Urinary bladder (tissue), 4 donors: ENCODE data around the gene SLC25A41. TPM values are rescaled to one million over a fixed set of nuclear protein-coding genes. Genes with fewer than 3 reads are reported as not detected.

Experiments used
- DNase-seq: peaks from one replicate; pipeline ENCODE4 v3.0.0-alpha.2; 2015; ENCODE audit errors: extremely low spot score
- H3K27ac ChIP-seq: one replicate; pipeline ENCODE4 v1.5.1; 2013; ENCODE audit warnings: low read depth, mild to moderate bottlenecking, moderate library complexity
- H3K36me3 ChIP-seq: one replicate; pipeline ENCODE4 v1.6.1; 2013; ENCODE audit warnings: mild to moderate bottlenecking, moderate library complexity; ENCODE audit not compliant: insufficient read depth
- H3K4me1 ChIP-seq: one replicate; pipeline ENCODE4 v1.6.1; 2013; ENCODE audit warnings: mild to moderate bottlenecking, moderate library complexity; ENCODE audit not compliant: insufficient read depth
- H3K4me3 ChIP-seq: one replicate; pipeline ENCODE4 v1.5.1; 2013; ENCODE audit warnings: low read depth, low read length
- WGBS: extraction: QIAGEN DNeasy Blood & Tissue Kit; methylation state at CpG from one replicate; pipeline ENCODE4 v1.1.7; 2013; 5-methylcytosine and 5-hydroxymethylcytosine counted together
- polyA plus RNA-seq: library from polyadenylated mRNA; stranded (reverse); fragments of 200-250 nt; gene quantifications from one replicate; pipeline ENCODE4 v1.2.3, GENCODE V29; 2013
- total RNA-seq: library from RNA; depleted of rRNA; stranded (reverse); fragments of >200 nt; gene quantifications from one replicate; pipeline ENCODE4 v1.2.3, GENCODE V29; 2014
- donor health status: healthy with polysubstance abuse.
- donor health status: healthy.

The SLC25A41 gene
- total and polyA plus RNA-seq, 2 donors, result 1.0 TPM; not detected in 1

DNA sequence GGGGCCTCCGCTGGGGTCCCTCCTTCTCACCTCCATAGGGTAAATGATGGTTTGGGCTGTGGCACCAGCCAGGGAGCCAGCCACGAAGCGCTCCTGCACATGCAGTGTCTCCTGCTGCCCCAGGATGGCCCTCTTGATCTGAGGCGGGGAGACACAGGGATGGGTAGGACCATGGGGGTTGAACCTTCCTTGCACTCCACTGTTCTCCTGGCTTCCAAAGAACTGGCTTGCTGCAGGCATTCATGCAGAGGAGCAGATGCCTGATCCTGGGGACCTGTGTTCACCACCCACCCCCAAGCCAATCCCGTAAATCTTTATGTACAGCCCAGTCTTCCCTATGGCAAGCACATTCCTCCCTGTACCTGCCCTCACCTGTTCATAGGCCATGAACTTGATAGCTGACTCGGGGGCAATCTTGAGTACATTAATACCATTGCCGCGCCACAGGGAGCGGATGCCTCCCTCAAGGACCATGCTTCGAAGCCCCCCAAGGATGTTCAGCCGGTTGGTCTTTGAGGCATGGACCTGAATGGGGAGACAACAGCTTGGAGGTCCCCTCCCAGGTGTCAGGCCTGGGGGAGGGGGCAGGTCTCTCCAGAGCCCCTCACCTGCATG, 20.5 kb upstream of the SLC25A41 start:
- 98% methylated on average over 11 of the region's 11 CpGs for WGBS
- H3K4me3 ChIP-seq, result no peak overlapping the region
- H3K27ac ChIP-seq, result no peak overlapping the region
- no peaks in the 10 kb centered on the region for H3K36me3 ChIP-seq
- H3K4me1 ChIP-seq, result no peaks in the 10 kb centered on the region
- DNase-seq, result no peak

DNA sequence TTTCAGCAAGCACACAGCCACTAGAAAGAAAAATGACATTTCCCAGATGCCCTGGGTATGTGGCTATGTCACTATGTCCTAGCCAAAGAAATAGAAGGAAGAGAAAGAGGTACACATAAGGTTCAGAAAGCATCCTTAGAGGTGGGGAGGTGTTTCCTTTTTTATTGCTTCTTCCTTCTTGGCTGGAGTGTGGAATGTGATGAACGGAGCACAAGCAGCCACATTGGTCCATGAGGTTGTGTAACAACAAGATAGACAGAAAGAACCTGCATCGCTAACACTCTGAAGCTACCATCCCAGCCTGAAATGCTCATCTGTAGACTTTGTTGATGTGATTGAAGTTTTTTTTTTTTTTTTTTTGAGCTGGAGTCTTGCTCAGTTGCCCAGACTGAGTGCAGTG, 19.3 kb upstream of the SLC25A41 start:
- 99% methylated on average over 2 of the region's 2 CpGs for WGBS
- no peaks in the 10 kb centered on the region for H3K4me1 ChIP-seq
- no peaks in the 10 kb centered on the region for H3K36me3 ChIP-seq
- no peak overlapping the region for H3K27ac ChIP-seq
- DNase-seq, result no peak
- H3K4me3 ChIP-seq, result no peak overlapping the region

DNA sequence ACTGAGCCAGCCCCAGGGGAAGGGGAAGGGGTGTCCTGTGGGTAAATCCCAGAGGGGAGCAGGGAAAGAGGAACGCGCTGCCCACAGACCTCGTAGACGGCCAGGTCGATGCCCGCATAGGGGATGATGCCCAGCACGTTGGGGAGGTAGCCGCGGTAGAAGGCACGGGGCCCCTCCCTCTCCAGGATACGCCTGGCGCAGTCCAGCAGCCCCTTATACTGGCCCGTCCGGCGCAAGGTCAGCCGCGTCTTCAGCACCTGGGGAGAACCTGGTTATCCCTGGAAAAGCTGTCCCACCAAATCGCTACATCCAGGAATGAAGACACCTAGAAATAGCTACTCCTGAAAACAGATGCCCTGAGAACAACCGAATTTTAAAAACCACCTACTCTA, 18.7 kb upstream of the SLC25A41 start:
- 96% methylated on average over 19 of the region's 19 CpGs for WGBS
- DNase-seq, result no peak
- Histone ChIP-seq H3K27ac (no peak overlapping the region), H3K4me1 (no peaks in the 10 kb centered on the region), H3K4me3 (no peak overlapping the region), H3K36me3 (no peaks in the 10 kb centered on the region)

DNA sequence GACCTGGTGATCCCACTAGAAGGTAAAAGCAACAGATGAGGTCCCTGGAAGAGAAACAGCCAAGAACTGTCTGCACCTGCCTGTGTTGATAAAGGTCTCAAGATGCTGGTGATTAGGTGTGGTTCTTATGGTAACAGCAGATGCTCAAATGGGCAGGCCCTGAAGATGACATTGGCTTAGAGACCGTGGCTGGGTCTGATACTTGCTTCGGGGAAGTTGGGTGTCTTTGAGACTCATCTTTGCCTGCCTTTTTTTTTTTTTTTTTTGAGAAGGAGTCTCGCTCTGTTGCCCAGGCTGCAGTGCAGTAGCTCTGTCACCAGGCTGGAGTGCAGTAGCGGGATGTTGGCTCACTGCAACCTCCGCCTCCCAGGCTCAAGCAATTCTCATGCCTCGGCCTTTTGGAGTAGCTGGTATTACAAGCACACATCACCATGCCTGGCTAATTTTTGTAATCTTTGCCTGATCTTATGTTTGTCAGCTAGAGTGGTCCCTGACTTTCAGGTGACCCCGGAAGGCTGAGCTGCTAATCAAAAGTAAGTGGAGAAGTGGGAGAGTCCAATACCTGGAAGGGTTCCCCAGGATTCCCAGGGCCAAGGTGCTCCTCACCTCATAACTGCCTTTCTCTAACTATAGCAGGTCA, 18.1 kb upstream of the SLC25A41 start:
- no peak for DNase-seq
- peaks cover under 1% of the 10 kb centered on the region for H3K36me3 ChIP-seq
- no peak overlapping the region for H3K4me3 ChIP-seq
- WGBS, result 94% methylated on average over 7 of the region's 7 CpGs
- H3K4me1 ChIP-seq, result no peaks in the 10 kb centered on the region
- H3K27ac ChIP-seq, result no peak overlapping the region

DNA sequence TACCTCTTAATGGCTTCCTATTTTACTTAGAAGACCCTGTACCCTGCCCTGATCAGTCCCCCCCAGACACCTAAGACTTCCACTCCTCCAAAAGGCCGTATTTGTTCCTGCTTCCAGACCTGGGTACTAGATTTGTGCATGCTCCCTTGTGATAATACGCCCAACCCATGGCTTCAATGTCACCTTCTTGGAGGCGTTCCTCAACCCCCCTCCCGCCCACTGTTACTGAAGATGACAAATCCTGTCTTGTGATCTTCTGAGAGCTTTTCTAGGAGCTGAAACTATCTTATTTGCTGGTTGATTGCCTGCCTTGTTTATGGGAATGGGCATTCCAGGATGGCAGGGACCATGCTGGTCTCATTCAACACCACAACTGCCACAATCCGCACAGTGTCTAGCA, 16.6 kb upstream of the SLC25A41 start:
- no peak for DNase-seq
- WGBS, result 96% methylated on average over 5 of the region's 5 CpGs
- Histone ChIP-seq H3K4me3 (no peak overlapping the region), H3K4me1 (no peaks in the 10 kb centered on the region), H3K27ac (no peak overlapping the region), H3K36me3 (peaks cover 2% of the 10 kb centered on the region)

DNA sequence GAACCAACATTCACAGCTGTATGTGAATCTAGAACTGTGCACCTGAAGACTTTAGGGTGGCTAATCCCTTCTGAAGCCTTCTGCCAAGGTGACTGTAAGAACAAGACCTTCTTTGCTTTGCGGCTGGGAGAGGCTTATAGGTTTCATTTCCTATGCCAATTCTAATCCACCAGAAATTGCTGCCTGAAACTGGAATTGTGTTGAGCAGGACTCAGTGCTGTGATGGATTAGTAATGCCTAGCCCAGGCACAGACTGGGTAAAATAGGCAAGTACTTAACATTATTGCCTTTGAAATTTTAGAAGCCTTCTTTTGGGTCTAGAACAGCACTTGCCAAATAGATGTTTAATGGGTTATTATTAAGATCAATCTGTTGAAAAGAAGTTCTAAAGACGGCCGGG, 14.5 kb upstream of the SLC25A41 start:
- Histone ChIP-seq H3K4me3 (no peak overlapping the region), H3K36me3 (peaks cover 2% of the 10 kb centered on the region), H3K27ac (no peak overlapping the region), H3K4me1 (no peaks in the 10 kb centered on the region)
- WGBS, result 86% methylated on average over 3 of the region's 3 CpGs
- no peak for DNase-seq

DNA sequence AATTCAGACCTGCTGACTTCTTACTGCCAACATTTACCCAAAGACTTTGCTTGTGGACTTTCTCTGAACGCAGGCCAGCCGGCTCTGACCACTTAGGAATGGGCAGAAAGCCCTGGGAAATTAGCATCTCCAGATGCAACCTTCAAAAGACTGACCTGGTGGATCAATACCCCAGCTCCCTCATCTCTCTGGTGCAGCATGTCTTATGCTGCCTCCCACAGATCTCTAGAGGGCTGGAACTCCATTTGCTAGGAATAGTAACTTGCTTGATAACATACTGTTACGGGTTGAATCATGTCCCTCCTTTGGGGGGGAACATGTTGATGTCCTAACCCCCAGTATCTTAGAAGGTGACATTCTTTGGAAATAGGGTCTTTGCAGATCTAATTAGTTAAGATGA, 12.9 kb upstream of the SLC25A41 start:
- Histone ChIP-seq H3K4me1 (no peaks in the 10 kb centered on the region), H3K27ac (no peak overlapping the region), H3K4me3 (no peak overlapping the region), H3K36me3 (peaks cover 2% of the 10 kb centered on the region)
- no peak for DNase-seq
- WGBS, result 94% methylated on average over 3 of the region's 3 CpGs

DNA sequence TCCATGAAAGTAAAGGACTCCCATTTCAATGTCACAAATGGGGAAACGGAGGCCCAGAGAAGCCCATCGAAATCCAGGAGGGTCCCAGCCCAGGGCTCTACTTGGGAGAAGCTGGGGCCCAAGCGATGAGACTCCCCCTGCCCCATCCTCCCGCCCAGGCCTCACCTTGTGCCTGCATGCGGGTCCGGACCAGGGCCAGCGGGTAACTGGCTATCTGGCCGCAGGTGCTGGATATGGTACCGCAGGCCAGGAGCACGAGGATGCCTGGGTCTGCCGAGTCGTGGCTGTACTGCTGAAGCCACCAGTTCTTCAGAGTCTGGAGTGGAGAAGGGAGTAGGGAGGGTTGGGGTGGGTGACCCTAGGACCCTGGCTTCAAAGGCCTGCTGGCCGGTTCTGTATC, 10.4 kb upstream of the SLC25A41 start:
- no peak for DNase-seq
- H3K4me3 ChIP-seq, result no peak overlapping the region
- WGBS, result 90% methylated on average over 13 of the region's 13 CpGs
- H3K27ac ChIP-seq, result no peak overlapping the region
- H3K4me1 ChIP-seq, result no peaks in the 10 kb centered on the region
- peaks cover 2% of the 10 kb centered on the region for H3K36me3 ChIP-seq

DNA sequence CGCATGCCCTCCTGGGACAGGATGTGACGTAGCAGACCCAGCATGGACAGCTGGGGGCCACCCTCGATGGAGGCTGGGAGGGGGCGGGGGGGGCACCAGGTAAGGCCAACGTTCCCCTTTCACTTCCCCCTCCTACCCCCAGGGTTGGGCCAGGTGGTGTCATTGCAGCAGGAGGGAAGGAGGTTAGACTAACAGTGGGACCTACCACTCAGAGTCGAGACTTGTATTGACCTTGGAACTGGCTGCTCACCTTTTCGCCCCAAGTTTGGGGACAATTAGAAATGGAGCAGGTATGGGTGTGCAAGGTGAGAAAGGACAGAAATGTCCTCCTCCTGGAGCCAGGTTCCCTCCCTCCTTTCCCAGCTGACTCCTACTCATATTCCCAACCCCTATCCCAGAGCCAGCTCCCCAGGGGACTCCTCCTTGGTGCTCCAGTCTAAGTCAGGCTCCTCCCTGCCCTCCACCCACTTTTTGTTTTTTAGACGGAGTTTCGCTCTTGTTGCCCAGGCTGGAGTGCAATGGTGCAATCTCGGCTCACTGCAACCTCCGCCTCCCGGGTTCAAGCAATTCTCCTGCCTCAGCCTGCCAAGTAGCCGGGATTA, 8.6 kb upstream of the SLC25A41 start:
- Histone ChIP-seq H3K4me1 (no peaks in the 10 kb centered on the region), H3K4me3 (no peak overlapping the region), H3K27ac (no peak overlapping the region), H3K36me3 (peaks cover 2% of the 10 kb centered on the region)
- no peak for DNase-seq
- WGBS, result 80% methylated on average over 13 of the region's 13 CpGs

DNA sequence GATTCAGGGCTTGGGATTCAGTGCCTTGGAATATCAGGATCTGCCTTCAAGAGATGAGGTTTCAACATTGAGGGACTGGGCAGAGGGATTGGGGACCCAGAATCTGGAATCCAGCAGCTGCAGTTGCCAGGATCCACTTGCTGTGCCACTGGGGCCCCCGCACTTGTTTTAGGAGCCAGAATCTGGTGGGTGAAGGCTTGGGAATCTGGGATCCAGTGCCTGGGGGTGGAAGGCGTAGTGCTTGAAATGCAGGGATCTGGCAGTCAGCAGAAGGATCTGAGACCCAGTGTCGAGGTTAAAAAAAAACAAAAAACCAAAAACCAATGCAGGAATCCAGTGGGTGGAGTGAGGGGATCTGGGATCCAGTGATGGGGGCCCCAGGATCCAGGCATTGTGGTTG, 7.3 kb upstream of the SLC25A41 start:
- H3K4me3 ChIP-seq, result no peak overlapping the region
- 88% methylated on average over 3 of the region's 3 CpGs for WGBS
- no peaks in the 10 kb centered on the region for H3K4me1 ChIP-seq
- no peaks in the 10 kb centered on the region for H3K36me3 ChIP-seq
- no peak overlapping the region for H3K27ac ChIP-seq
- DNase-seq, result no peak

DNA sequence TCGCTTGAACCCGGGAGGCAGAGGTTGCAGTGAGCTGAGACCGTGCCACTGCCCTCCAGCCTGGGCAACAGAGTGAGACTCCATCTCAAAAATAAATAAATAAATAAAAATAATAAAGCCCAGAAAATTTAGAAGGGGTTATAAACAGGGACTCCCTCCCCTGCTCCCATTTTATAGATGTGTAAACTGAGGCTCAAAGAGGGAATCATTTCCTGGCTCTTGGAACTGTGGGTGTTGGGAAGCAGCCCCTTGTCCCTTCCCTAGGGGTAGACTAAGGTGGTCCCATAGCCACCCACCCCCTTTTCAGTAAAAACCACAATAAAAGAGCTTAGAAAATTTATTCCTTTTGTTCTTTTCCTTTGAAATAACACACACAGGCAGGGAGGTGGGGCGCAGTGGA, 6.2 kb upstream of the SLC25A41 start:
- H3K27ac ChIP-seq, result no peak overlapping the region
- WGBS, result 94% methylated on average over 4 of the region's 4 CpGs

DNA sequence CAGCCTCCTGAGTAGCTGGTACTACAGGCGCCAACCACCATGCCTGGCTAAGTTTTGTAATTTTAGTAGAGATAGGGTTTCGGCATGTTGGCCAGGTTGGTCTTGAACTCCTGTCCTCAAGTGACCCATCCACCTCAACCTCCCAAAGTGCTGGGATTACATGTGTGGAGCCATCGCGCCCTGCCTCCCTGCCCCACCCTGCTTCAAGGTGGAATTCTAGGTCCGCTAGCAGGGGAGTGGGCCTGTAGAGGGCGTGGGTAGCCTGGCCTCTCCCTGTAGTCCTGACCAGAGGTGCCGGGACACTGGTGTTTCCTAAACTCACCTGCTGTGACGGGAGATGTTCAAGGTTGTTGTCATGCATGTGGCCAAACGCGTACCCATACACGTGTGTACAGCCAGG, 398 bp downstream of the SLC25A41 start:
- Histone ChIP-seq H3K36me3 (no peaks in the 10 kb centered on the region), H3K27ac (no peak overlapping the region), H3K4me1 (no peaks in the 10 kb centered on the region), H3K4me3 (no peak overlapping the region)
- WGBS, result 82% methylated on average over 11 of the region's 11 CpGs
- no peak for DNase-seq

More for the DNA sequence above, 6.2 kb upstream of the SLC25A41 start:
- H3K36me3 ChIP-seq, result no peaks in the 10 kb centered on the region
- no peaks in the 10 kb centered on the region for H3K4me1 ChIP-seq
- DNase-seq, result no peak
- H3K4me3 ChIP-seq, result no peak overlapping the region

DNA sequence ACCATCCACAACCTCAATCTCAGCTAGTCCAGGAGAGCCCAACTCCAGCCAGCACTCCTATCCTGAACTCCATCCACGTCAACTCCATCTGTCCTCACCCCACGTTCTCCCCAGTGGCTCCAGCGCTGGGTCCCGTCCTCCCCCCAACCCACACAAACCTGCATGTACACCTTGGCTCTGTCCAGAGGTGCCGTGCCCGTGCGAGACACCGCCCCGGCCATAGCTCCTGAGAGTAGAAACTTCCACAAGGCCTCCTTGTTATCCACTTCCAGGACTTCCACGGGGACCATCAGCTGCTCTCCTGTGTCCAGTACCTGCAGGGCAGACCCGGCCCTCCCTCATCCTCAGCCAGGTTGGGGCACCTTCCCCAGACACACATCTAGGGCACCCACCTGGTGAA, 1.7 kb downstream of the SLC25A41 start:
- Histone ChIP-seq H3K4me1 (no peaks in the 10 kb centered on the region), H3K36me3 (no peaks in the 10 kb centered on the region), H3K4me3 (no peak overlapping the region), H3K27ac (no peak overlapping the region)
- WGBS, result 92% methylated on average over 11 of the region's 11 CpGs
- no peak for DNase-seq

DNA sequence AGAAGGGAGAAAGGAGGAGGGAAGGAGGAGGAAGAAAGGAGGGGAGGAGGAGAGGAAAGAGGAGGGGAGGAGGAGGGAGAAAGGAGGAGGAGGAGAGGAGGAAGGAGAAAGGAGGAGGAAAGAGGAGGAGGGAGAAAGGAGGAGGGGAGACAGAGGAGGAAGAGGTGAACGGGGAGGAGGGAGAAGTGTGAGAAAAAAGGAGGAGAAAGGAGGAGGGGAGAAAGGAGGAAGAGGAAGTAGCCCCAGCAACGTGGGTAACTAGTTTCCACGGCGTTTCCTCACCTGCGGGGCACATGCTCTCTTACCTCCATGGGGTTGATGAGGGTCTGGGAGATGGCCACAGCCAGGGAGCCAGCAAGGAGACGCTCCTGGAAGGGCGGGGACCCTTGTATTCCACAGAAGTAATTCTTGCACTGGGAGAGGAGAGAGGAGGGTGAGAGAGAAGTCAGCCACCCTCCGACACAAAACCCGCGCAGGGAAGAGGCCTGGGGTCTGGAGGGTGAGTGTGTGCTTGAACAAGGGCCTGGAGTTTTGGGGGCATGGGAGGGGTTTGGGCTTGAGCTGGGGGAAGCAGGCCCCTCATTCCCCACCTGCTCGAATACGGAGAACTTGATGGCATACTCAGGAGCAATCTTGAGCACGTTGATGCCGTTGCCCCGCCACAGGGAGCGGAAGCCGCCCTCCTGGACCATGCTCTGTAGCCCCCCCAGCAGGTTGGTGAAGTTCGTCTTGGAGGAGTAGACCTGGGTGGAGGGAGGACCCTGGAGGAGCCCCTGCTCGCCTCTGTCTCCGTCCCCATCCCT, 3.9 kb downstream of the SLC25A41 start:
- Histone ChIP-seq H3K27ac (no peak overlapping the region), H3K36me3 (no peaks in the 10 kb centered on the region), H3K4me3 (no peak overlapping the region), H3K4me1 (no peaks in the 10 kb centered on the region)
- WGBS, result 60% methylated on average over 20 of the region's 20 CpGs
- no peak for DNase-seq
